Pancreas (tissue), 10 donors: ENCODE results near the gene FCRL2. TPM values are rescaled to one million over a fixed set of nuclear protein-coding genes. Genes with fewer than 3 reads are reported as not detected.

Experiments used
- ATAC-seq, 4 donors: fragments of 200-7000 bp; cut with Tn5 transposase; one replicate each; pipeline versions ENCODE4 v1.8.0 to v1.9.1; 2020; ENCODE audit warnings: mild to moderate bottlenecking in 4 of 4, moderate library complexity in 4 of 4
- DNase-seq, 6 donors: peaks; one replicate each; pipeline ENCODE4 v3.0.0-alpha.2; 2020
- FAIRE-seq: peaks from 2 replicates; lab custom pipeline; 2012; peaks lifted over from hg19 to GRCh38; lab: Jason Lieb, UNC
- H3K27ac ChIP-seq, 4 donors: fragments of 200-600 bp; sonication (generic); 1 replicate in 3 of 4; 2 replicates in 1 of 4; pipeline versions ENCODE4 v1.5.0 to v1.8.0; 2020
- H3K27me3 ChIP-seq, 4 donors: fragments of 200-600 bp; one replicate each; pipeline ENCODE4 v1.8.0; 2021
- H3K36me3 ChIP-seq, 3 donors: fragments of 200-600 bp; sonication (generic) in 1 of 3; one replicate each; pipeline versions ENCODE4 v1.5.0 to v1.8.0; 2020 to 2021
- H3K4me1 ChIP-seq, 3 donors: fragments of 200-600 bp; one replicate each; pipeline ENCODE4 v1.8.0; 2021
- H3K4me3 ChIP-seq, 4 donors: fragments of 200-600 bp; sonication (generic) in 2 of 4; one replicate each; pipeline versions ENCODE4 v1.5.0 to v1.8.0; 2020 to 2021
- H3K9me3 ChIP-seq, 4 donors: fragments of 200-600 bp; one replicate each; pipeline ENCODE4 v1.8.0; 2021
- CTCF ChIP-seq, 4 donors: fragments of 200-600 bp; sonication (generic) in 3 of 4; IDR thresholded peaks; one replicate each; pipeline versions ENCODE4 v1.5.0 to v1.8.0; 2021; ENCODE audit warnings: antibody characterized with exemption in 4 of 4
- WGBS, 2 donors: extraction: QIAGEN DNeasy Blood & Tissue Kit; methylation state at CpG; one replicate each; pipeline ENCODE4 v1.1.7; 2013; 5-methylcytosine and 5-hydroxymethylcytosine counted together
- intact Hi-C, 3 donors: fragments of 100-400 bp; cut with DNase I; formaldehyde crosslinking; loops; one replicate each; pipeline versions ENCODE4 v1.11.1 to v1.14.2; 2022
- polyA plus RNA-seq, 2 donors: library from polyadenylated mRNA; stranded (reverse); fragments of 200-250 nt; gene quantifications; one replicate each; pipeline ENCODE4 v1.2.3, GENCODE V29; 2013
- total RNA-seq, 6 donors: library from RNA; stranded (reverse); fragmentation: NEBNext Ultra II Directional in 4 of 6; extraction: Animal tissue kit (Norgen Biotek cat#: 25700) in 4 of 6; gene quantifications; one replicate each; pipeline versions ENCODE4 v1.2.1 to v1.2.4, GENCODE V29; 2021 to 2023
- donor health status: healthy with polysubstance abuse.
- donor health status: DM: no; HTN: no; CAD: no; lungs with moderate emphysema.
- donor health status: DM: no; HTN: no; CAD: no.
- donor health status: control.
- donor health status: control.
- donor health status: Bipolar disorder and iron deficiency.
- donor health status: DM: yes; HTN: yes; CAD: no.
- donor health status: DM: no; HTN: no; CAD: no.
- donor health status: DM: no; HTN: no; CAD: no.
- donor health status: DM: yes; HTN: yes; CAD: no.

Gene FCRL2
- total and polyA plus RNA-seq, 8 donors = 0.07 TPM; not detected in 7

GRCh38 chr1:157721985-157722384 is 54.9 kb downstream of the FCRL2 start:
- no peak for ATAC-seq

DNA sequence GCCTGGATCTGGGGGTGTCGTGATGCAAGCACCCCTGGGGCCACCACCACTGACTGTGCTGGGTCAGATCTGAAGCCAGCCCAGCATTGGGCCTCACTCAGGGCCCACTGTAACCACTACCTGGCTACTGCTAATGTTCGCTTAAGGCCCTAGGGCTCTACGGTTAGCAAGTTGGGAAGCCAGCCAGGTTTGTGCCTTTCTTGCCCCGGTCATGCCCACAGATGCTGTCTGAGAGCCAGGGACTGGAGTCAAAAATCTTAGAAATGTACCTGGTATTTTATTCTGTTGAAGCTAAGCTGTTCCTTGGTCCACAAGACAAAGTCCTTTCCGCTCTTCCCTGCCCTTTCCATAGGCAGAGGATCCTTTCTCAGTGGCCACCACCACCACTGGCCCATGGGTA is 61.2 kb downstream of the FCRL2 start:
- ATAC-seq (no peak), DNase-seq (no peak), FAIRE-seq (no peak)
- Histone ChIP-seq H3K4me1 (no peaks in the 10 kb centered on the region), H3K4me3 (no peak overlapping the region), H3K27ac (no peak overlapping the region), H3K27me3 (no peaks in the 10 kb centered on the region), H3K36me3 (no peaks in the 10 kb centered on the region), H3K9me3 (no peaks in the 10 kb centered on the region)
- TF ChIP-seq CTCF (IDR thresholded peaks at IDR 0.05) = no peak
- 82 to 84% methylated on average over 5 of the region's 5 CpGs for WGBS, 2 donors
- intact Hi-C loops = no loop called here

More at GRCh38 chr1:157721985-157722384, 54.9 kb downstream of the FCRL2 start:
- Histone ChIP-seq H3K27me3 (no peaks in the 10 kb centered on the region), H3K36me3 (no peaks in the 10 kb centered on the region), H3K4me3 (no peak overlapping the region), H3K27ac (no peak overlapping the region), H3K4me1 (no peaks in the 10 kb centered on the region), H3K9me3 (no peaks in the 10 kb centered on the region)
- FAIRE-seq (no peak), DNase-seq (no peak)
- intact Hi-C loops = no loop called here
- WGBS, 2 donors = 87 to 93% methylated on average over 1 of the region's 1 CpG
- TF ChIP-seq CTCF (IDR thresholded peaks at IDR 0.05) = no peak

DNA sequence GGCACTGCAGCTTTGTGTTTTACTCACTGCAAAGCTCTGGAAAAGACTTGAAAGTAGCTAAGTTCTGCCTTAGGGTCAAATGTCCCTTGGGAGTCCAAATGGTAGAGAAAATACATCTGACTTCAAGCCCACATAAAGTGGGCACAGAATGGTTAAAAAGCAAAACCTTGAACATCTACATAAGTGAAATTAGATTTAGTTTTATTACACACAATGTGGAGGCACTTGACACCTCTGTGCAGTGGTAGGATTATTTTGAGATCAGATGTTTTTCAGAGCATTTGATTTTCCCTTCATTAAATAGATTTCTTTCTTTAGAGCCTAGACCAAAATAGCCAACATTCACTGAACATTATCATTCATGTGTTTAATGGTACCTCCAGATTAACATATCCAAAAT is 65.1 kb downstream of the FCRL2 start:
- no peak overlapping the region for H3K4me3 ChIP-seq
- no peak for FAIRE-seq

GRCh38 chr1:157704878-157705277 is 72.1 kb downstream of the FCRL2 start:
- Histone ChIP-seq H3K4me3 (no peak overlapping the region), H3K36me3 (no peaks in the 10 kb centered on the region), H3K27me3 (no peaks in the 10 kb centered on the region), H3K9me3 (no peaks in the 10 kb centered on the region), H3K27ac (no peak overlapping the region), H3K4me1 (no peaks in the 10 kb centered on the region)
- intact Hi-C loops = no loop called here
- DNase-seq (no peak), ATAC-seq (no peak), FAIRE-seq (no peak)
- no peak for TF ChIP-seq CTCF (IDR thresholded peaks at IDR 0.05)

More for the DNA sequence above, 65.1 kb downstream of the FCRL2 start:
- H3K4me1 ChIP-seq = no peaks in the 10 kb centered on the region
- no peak for TF ChIP-seq CTCF (IDR thresholded peaks at IDR 0.05)
- intact Hi-C loops = no loop called here
- H3K27ac ChIP-seq = no peak overlapping the region
- H3K27me3 ChIP-seq = no peaks in the 10 kb centered on the region
- no peak for DNase-seq
- ATAC-seq = no peak
- no peaks in the 10 kb centered on the region for H3K9me3 ChIP-seq
- no peaks in the 10 kb centered on the region for H3K36me3 ChIP-seq

DNA sequence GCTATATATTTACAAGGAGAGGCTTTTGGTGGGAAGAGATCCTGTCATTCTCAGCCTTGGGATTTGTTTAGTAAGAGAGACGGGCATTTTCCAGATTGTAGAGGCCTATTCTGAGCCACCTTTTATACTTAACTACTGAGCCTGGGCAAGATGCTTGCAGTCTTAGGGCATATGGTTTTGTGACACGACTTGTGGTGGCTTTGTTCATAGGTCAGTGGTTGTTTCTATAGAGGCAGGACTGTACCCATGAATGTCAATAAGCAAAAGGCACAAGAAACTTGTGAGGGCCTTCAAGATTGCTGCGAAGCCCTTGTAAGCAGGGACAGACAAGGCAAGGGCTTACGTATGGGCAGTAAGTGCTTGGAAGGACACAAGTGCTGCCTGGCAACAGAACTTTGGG is 73.0 kb downstream of the FCRL2 start:
- Histone ChIP-seq H3K27ac (no peak overlapping the region), H3K4me3 (no peak overlapping the region), H3K36me3 (no peaks in the 10 kb centered on the region), H3K9me3 (no peaks in the 10 kb centered on the region), H3K27me3 (no peaks in the 10 kb centered on the region), H3K4me1 (no peaks in the 10 kb centered on the region)
- no peak for TF ChIP-seq CTCF (IDR thresholded peaks at IDR 0.05)
- intact Hi-C loops = no loop called here
- FAIRE-seq (no peak), DNase-seq (no peak), ATAC-seq (no peak)
- WGBS, 2 donors = 64 to 76% methylated on average over 4 of the region's 4 CpGs
